Tibial nerve (tissue), 4 donors: Measurements from ENCODE around the gene HIP1.
"Not testable (repeated sequence)": the region's sequence is repeated elsewhere in the genome, so short reads cannot be mapped to it uniquely, and the experiment has no call there.

Experiments
- EP300 ChIP-seq, 2 donors: sonication (generic); formaldehyde crosslinking; IDR thresholded peaks; one replicate each; pipeline ENCODE4 v1.6.1; 2017; ENCODE audit warnings: antibody characterized with exemption in 2 of 2, mild to moderate bottlenecking in 1 of 2
- TF ChIP-seq, protein P1 (sequence below), 5 experiments: fragments of 200-600 bp in 3 of 5; fragments of 450-650 bp in 2 of 5; sonication (generic) in 3 of 5; IDR thresholded peaks; one replicate each; pipeline ENCODE4 v1.5.1; 2016 to 2019; ENCODE audit warnings: antibody characterized with exemption in 5 of 5, mild to moderate bottlenecking in 3 of 5, moderate library complexity in 2 of 5

DNA sequence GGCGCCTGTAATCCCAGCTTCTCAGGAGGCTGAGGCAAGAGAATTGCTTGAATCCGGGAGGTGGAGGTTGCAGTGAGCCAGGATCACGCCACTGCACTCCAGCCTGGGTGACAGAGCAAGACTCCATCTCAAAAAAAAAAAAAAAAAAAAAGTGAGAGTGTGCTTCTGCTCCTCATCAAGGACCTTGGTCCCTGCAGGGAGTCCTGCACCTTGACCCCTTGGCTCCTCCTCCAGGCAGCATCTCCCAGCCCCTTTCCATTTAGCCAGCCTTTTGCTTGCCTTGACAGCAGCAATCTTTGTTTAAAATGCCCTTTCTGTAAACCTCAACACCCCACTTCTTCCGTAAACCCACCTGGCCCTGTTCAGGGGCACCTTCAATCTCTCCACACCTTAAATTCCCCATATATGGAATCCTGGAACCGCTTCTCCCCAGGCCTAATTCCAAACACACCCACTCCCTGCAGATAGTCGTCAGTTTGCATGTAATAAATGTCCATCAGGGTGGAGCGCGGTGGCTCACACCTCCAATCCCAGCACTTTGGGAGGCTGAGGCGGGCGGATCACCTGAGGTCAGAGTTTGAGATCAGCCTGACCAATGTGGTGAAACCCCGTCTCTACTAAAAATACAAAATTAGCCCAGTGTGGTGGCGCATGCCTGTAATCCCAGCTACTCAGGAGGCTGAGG is 145.1 kb downstream of the HIP1 start:
- TF ChIP-seq, protein P1, sequence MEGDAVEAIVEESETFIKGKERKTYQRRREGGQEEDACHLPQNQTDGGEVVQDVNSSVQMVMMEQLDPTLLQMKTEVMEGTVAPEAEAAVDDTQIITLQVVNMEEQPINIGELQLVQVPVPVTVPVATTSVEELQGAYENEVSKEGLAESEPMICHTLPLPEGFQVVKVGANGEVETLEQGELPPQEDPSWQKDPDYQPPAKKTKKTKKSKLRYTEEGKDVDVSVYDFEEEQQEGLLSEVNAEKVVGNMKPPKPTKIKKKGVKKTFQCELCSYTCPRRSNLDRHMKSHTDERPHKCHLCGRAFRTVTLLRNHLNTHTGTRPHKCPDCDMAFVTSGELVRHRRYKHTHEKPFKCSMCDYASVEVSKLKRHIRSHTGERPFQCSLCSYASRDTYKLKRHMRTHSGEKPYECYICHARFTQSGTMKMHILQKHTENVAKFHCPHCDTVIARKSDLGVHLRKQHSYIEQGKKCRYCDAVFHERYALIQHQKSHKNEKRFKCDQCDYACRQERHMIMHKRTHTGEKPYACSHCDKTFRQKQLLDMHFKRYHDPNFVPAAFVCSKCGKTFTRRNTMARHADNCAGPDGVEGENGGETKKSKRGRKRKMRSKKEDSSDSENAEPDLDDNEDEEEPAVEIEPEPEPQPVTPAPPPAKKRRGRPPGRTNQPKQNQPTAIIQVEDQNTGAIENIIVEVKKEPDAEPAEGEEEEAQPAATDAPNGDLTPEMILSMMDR (IDR thresholded peaks at IDR 0.05): not testable (repeated sequence)
- not testable (repeated sequence) for TF ChIP-seq EP300 (IDR thresholded peaks at IDR 0.05)
